WTC11 (cell line): ENCODE results near the gene LRRC41. TPM values are rescaled to one million over a fixed set of nuclear protein-coding genes. Genes with fewer than 3 reads are reported as not detected.

ENCODE experiments used
- ATAC-seq: fragments of 200-7000 bp; cut with Tn5 transposase; 2 replicates; pipeline ENCODE4 v1.10.0; 2021; ENCODE audit warnings: mild to moderate bottlenecking, moderate library complexity
- CTCF ChIA-PET: fragments of 300-600 bp; sonication (Branson Sonifier 250); formaldehyde crosslinking; loops from one replicate; lab custom pipeline; 2021; ENCODE audit warnings: antibody characterized with exemption; lab: Charles Lee
- POLR2A ChIA-PET: fragments of 350-600 bp; sonication (Branson Sonifier 250); formaldehyde crosslinking; loops from one replicate; lab custom pipeline; 2021; ENCODE audit warnings: antibody characterized with exemption; lab: Charles Lee
- DNase-seq: peaks from one replicate; pipeline ENCODE4 v3.0.0; 2021; ENCODE audit warnings: low spot score
- H3K27ac Mint-ChIP-seq: 2 replicates; pipeline ENCODE4 v1.8.0; 2021; ENCODE audit warnings: mixed read lengths
- H3K27me3 Mint-ChIP-seq: 2 replicates; pipeline ENCODE4 v1.8.0; 2021; ENCODE audit warnings: low read depth, mild to moderate bottlenecking, moderate library complexity, mixed read lengths
- H3K36me3 Mint-ChIP-seq: 2 replicates; pipeline ENCODE4 v1.8.0; 2021; ENCODE audit warnings: mixed read lengths
- H3K4me1 Mint-ChIP-seq: 2 replicates; pipeline ENCODE4 v1.8.0; 2022; ENCODE audit warnings: mixed read lengths
- H3K4me3 Mint-ChIP-seq: 2 replicates; pipeline ENCODE4 v1.8.0; 2021; ENCODE audit warnings: mild to moderate bottlenecking, moderate library complexity, mixed read lengths
- H3K9me3 Mint-ChIP-seq: 2 replicates; pipeline ENCODE4 v1.8.0; 2021; ENCODE audit warnings: mixed read lengths
- CBFB ChIP-seq: sonication (generic); formaldehyde crosslinking; IDR thresholded peaks from 2 replicates; pipeline ENCODE4 v1.8.1; 2022; ENCODE audit warnings: mild to moderate bottlenecking, low read depth, missing genetic modification reagents
- CREB1 ChIP-seq: sonication (generic); formaldehyde crosslinking; IDR thresholded peaks from 2 replicates; pipeline ENCODE4 v1.8.0; 2023; ENCODE audit warnings: mild to moderate bottlenecking, missing genetic modification reagents
- ESRRA ChIP-seq: sonication (generic); formaldehyde crosslinking; IDR thresholded peaks from 2 replicates; pipeline ENCODE4 v1.8.1; 2022; ENCODE audit warnings: mild to moderate bottlenecking, missing genetic modification reagents, borderline replicate concordance
- GABPB1 ChIP-seq: sonication (generic); formaldehyde crosslinking; IDR thresholded peaks from 2 replicates; pipeline ENCODE4 v1.8.1; 2023; ENCODE audit warnings: mild to moderate bottlenecking, missing genetic modification reagents
- GRHL2 ChIP-seq: fragments of 250-450 bp; sonication (Bioruptor Pico); IDR thresholded peaks from 2 replicates; pipeline ENCODE4 v1.8.0; 2022; ENCODE audit warnings: mild to moderate bottlenecking, moderate library complexity; ENCODE audit not compliant: insufficient replicate concordance, severe bottlenecking
- HMGA2 ChIP-seq: fragments of 250-450 bp; sonication (Bioruptor Pico); IDR thresholded peaks from 2 replicates; pipeline ENCODE4 v1.4.0; 2021; ENCODE audit warnings: mild to moderate bottlenecking, moderate library complexity
- MYBL2 ChIP-seq: sonication (generic); formaldehyde crosslinking; IDR thresholded peaks from 2 replicates; pipeline ENCODE4 v1.8.1; 2023; ENCODE audit warnings: mild to moderate bottlenecking, moderate library complexity, missing genetic modification reagents
- NR2C2 ChIP-seq: sonication (generic); formaldehyde crosslinking; IDR thresholded peaks from 2 replicates; pipeline ENCODE4 v1.8.0; 2022; ENCODE audit warnings: mild to moderate bottlenecking, missing genetic modification reagents
- SMAD3 ChIP-seq: sonication (generic); formaldehyde crosslinking; IDR thresholded peaks from 2 replicates; pipeline ENCODE4 v1.8.0; 2022; ENCODE audit warnings: missing genetic modification reagents, mild to moderate bottlenecking, borderline replicate concordance
- TCF7 ChIP-seq: sonication (generic); formaldehyde crosslinking; IDR thresholded peaks from 2 replicates; pipeline ENCODE4 v1.8.0; 2022; ENCODE audit warnings: mild to moderate bottlenecking, low read depth, missing genetic modification reagents, moderate library complexity
- ZNF396 ChIP-seq: fragments of 250-450 bp; sonication (Bioruptor Pico); IDR thresholded peaks from 2 replicates; pipeline ENCODE4 v1.8.0; 2021; ENCODE audit warnings: mild to moderate bottlenecking, moderate library complexity, borderline replicate concordance
- ZNF671 ChIP-seq: fragments of 250-450 bp; sonication (Bioruptor Pico); IDR thresholded peaks from 2 replicates; pipeline ENCODE4 v1.8.0; 2021; ENCODE audit warnings: mild to moderate bottlenecking
- total RNA-seq: library from RNA; stranded (reverse); gene quantifications from 3 replicates; pipeline ENCODE4 v1.2.3, GENCODE V29; 2021
- TF ChIP-seq, protein P1 (sequence below): sonication (generic); formaldehyde crosslinking; IDR thresholded peaks from 2 replicates; pipeline ENCODE4 v1.8.0; 2022; ENCODE audit warnings: mild to moderate bottlenecking, missing genetic modification reagents
- TF ChIP-seq, protein P2 (sequence below): fragments of 250-450 bp; sonication (Bioruptor Pico); IDR thresholded peaks from 2 replicates; pipeline ENCODE4 v1.9.0; 2021; ENCODE audit warnings: moderate library complexity, mild to moderate bottlenecking, inconsistent platforms, borderline replicate concordance
- TF ChIP-seq, protein P3 (sequence below): sonication (generic); formaldehyde crosslinking; IDR thresholded peaks from 2 replicates; pipeline ENCODE4 v1.8.1; 2022; ENCODE audit warnings: missing genetic modification reagents, borderline replicate concordance
- TF ChIP-seq, protein P4 (sequence below): sonication (generic); formaldehyde crosslinking; IDR thresholded peaks from 2 replicates; pipeline ENCODE4 v1.8.0; 2022; ENCODE audit warnings: mild to moderate bottlenecking, missing genetic modification reagents
- TF ChIP-seq, protein P5 (sequence below): sonication (generic); formaldehyde crosslinking; IDR thresholded peaks from 2 replicates; pipeline ENCODE4 v1.8.0; 2022; ENCODE audit warnings: mild to moderate bottlenecking, missing genetic modification reagents
- TF ChIP-seq, protein P6 (sequence below): sonication (generic); formaldehyde crosslinking; IDR thresholded peaks from 2 replicates; pipeline ENCODE4 v1.8.0; 2023; ENCODE audit warnings: mild to moderate bottlenecking, missing genetic modification reagents
- TF ChIP-seq, protein P7 (sequence below): fragments of 250-450 bp; sonication (Bioruptor Pico); IDR thresholded peaks from 2 replicates; pipeline ENCODE4 v1.9.0; 2021; ENCODE audit warnings: mild to moderate bottlenecking
- TF ChIP-seq, protein P8 (sequence below): sonication (generic); formaldehyde crosslinking; IDR thresholded peaks from 2 replicates; pipeline ENCODE4 v1.8.1; 2022; ENCODE audit warnings: mild to moderate bottlenecking, missing genetic modification reagents, moderate library complexity, borderline replicate concordance

LRRC41 gene
- total RNA-seq, 1 experiment from 2014 or later: 46.0 TPM

DNA sequence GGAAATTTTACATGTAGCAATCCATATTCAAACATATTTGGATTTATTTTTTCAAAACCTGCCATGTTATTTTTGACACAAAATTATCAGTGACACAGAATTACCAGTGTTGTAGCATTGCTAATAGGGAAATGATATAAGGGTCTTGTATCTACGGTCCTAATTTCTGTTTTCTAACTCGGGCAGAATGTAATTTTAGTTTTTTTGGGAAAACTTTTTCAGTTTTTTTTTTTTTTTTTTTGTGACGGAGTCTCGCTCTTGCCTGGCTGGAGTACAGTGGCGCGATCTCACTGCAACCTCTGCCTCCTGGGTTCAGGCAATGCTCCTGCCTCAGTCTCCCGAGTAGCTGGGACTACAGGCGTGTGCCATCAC is 2.7 kb upstream of the LRRC41 start:
- peaks cover 43% of the 10 kb centered on the region for H3K36me3 Mint-ChIP-seq
- H3K4me3 Mint-ChIP-seq: peak overlapping the region; percentile 60
- no peak for DNase-seq
- H3K4me1 Mint-ChIP-seq: peaks cover 49% of the 10 kb centered on the region
- no peaks in the 10 kb centered on the region for H3K9me3 Mint-ChIP-seq
- no peaks in the 10 kb centered on the region for H3K27me3 Mint-ChIP-seq
- TF ChIP-seq TCF7 (CRISPR knock-in tag): no peak
- TF ChIP-seq, protein P1, sequence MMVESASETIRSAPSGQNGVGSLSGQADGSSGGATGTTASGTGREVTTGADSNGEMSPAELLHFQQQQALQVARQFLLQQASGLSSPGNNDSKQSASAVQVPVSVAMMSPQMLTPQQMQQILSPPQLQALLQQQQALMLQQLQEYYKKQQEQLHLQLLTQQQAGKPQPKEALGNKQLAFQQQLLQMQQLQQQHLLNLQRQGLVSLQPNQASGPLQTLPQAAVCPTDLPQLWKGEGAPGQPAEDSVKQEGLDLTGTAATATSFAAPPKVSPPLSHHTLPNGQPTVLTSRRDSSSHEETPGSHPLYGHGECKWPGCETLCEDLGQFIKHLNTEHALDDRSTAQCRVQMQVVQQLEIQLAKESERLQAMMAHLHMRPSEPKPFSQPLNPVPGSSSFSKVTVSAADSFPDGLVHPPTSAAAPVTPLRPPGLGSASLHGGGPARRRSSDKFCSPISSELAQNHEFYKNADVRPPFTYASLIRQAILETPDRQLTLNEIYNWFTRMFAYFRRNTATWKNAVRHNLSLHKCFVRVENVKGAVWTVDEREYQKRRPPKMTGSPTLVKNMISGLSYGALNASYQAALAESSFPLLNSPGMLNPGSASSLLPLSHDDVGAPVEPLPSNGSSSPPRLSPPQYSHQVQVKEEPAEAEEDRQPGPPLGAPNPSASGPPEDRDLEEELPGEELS (CRISPR knock-in tag): no peak
- TF ChIP-seq, protein P2, sequence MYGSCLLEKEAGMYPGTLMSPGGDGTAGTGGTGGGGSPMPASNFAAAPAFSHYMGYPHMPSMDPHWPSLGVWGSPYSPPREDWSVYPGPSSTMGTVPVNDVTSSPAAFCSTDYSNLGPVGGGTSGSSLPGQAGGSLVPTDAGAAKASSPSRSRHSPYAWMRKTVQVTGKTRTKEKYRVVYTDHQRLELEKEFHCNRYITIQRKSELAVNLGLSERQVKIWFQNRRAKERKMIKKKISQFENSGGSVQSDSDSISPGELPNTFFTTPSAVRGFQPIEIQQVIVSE (CRISPR knock-in tag): no peak
- TF ChIP-seq NR2C2 (CRISPR knock-in tag): no peak
- TF ChIP-seq, protein P3, sequence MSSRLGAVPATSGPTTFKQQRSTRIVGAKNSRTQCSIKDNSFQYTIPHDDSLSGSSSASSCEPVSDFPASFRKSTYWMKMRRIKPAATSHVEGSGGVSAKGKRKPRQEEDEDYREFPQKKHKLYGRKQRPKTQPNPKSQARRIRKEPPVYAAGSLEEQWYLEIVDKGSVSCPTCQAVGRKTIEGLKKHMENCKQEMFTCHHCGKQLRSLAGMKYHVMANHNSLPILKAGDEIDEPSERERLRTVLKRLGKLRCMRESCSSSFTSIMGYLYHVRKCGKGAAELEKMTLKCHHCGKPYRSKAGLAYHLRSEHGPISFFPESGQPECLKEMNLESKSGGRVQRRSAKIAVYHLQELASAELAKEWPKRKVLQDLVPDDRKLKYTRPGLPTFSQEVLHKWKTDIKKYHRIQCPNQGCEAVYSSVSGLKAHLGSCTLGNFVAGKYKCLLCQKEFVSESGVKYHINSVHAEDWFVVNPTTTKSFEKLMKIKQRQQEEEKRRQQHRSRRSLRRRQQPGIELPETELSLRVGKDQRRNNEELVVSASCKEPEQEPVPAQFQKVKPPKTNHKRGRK: no peak
- TF ChIP-seq CBFB: no peak
- TF ChIP-seq ZNF671: no peak
- TF ChIP-seq HMGA2: no peak
- TF ChIP-seq GRHL2 (CRISPR knock-in tag): no peak
- no peak for TF ChIP-seq ZNF396 (CRISPR knock-in tag)
- no peak for TF ChIP-seq ESRRA (CRISPR knock-in tag)
- TF ChIP-seq, protein P4, sequence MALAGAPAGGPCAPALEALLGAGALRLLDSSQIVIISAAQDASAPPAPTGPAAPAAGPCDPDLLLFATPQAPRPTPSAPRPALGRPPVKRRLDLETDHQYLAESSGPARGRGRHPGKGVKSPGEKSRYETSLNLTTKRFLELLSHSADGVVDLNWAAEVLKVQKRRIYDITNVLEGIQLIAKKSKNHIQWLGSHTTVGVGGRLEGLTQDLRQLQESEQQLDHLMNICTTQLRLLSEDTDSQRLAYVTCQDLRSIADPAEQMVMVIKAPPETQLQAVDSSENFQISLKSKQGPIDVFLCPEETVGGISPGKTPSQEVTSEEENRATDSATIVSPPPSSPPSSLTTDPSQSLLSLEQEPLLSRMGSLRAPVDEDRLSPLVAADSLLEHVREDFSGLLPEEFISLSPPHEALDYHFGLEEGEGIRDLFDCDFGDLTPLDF (CRISPR knock-in tag): no peak
- POLR2A ChIA-PET: no interaction called here
- no peak for ATAC-seq
- CTCF ChIA-PET: no interaction called here
- H3K27ac Mint-ChIP-seq: peak overlapping the region; percentile 87

DNA sequence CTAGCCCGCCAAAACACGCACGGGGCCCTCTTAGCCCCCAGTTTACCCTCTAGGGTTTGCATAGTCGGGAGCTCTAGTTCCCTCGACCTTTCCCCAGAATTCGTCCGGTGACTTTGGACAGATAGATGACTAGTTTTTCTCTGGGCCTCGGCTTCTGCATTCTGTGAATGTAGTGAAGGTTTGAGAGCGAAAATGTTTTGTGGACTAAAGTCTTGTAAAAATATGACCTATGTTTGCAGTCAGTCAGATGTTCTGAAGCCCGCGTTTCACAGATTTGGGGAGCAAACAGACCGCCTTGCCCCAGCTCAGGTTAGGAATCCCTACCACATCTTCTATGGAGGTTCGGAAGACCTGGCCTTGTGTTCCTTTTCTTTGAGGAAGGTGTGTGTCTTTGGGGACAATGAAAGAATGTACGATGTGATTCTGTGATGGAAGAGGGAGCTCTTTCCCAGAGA is 483 bp upstream of the LRRC41 start:
- CTCF ChIA-PET: interaction anchor here (1.2 to 2.3 kb wide), 3 partner anchors 29 to 103 kb away, joined by 6 to 9 read pairs (median 6); partner anchors contain the start of gene RAD54L
- no peak for ATAC-seq

More for the DNA sequence above, 483 bp upstream of the LRRC41 start:
- peak overlapping the region; percentile 100 for H3K4me3 Mint-ChIP-seq
- H3K4me1 Mint-ChIP-seq: peaks cover 59% of the 10 kb centered on the region
- H3K27ac Mint-ChIP-seq: peak overlapping the region; percentile 98
- no peak for DNase-seq
- peaks cover 27% of the 10 kb centered on the region for H3K36me3 Mint-ChIP-seq
- H3K27me3 Mint-ChIP-seq: no peaks in the 10 kb centered on the region
- no peaks in the 10 kb centered on the region for H3K9me3 Mint-ChIP-seq
- POLR2A ChIA-PET: interaction anchor here (2.1 to 2.5 kb wide), 2 partner anchors 36 to 57 kb away, joined by 8 to 13 read pairs; partner anchors contain the start of genes NSUN4 and RAD54L
- TF ChIP-seq GABPB1 (CRISPR knock-in tag): no peak
- TF ChIP-seq, protein P5, sequence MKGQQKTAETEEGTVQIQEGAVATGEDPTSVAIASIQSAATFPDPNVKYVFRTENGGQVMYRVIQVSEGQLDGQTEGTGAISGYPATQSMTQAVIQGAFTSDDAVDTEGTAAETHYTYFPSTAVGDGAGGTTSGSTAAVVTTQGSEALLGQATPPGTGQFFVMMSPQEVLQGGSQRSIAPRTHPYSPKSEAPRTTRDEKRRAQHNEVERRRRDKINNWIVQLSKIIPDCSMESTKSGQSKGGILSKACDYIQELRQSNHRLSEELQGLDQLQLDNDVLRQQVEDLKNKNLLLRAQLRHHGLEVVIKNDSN (CRISPR knock-in tag): 0 out of 2 replicates have a peak, but pooled peaks have one; percentile 2
- TF ChIP-seq, protein P6, sequence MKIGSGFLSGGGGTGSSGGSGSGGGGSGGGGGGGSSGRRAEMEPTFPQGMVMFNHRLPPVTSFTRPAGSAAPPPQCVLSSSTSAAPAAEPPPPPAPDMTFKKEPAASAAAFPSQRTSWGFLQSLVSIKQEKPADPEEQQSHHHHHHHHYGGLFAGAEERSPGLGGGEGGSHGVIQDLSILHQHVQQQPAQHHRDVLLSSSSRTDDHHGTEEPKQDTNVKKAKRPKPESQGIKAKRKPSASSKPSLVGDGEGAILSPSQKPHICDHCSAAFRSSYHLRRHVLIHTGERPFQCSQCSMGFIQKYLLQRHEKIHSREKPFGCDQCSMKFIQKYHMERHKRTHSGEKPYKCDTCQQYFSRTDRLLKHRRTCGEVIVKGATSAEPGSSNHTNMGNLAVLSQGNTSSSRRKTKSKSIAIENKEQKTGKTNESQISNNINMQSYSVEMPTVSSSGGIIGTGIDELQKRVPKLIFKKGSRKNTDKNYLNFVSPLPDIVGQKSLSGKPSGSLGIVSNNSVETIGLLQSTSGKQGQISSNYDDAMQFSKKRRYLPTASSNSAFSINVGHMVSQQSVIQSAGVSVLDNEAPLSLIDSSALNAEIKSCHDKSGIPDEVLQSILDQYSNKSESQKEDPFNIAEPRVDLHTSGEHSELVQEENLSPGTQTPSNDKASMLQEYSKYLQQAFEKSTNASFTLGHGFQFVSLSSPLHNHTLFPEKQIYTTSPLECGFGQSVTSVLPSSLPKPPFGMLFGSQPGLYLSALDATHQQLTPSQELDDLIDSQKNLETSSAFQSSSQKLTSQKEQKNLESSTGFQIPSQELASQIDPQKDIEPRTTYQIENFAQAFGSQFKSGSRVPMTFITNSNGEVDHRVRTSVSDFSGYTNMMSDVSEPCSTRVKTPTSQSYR (CRISPR knock-in tag): no peak
- TF ChIP-seq, protein P7, sequence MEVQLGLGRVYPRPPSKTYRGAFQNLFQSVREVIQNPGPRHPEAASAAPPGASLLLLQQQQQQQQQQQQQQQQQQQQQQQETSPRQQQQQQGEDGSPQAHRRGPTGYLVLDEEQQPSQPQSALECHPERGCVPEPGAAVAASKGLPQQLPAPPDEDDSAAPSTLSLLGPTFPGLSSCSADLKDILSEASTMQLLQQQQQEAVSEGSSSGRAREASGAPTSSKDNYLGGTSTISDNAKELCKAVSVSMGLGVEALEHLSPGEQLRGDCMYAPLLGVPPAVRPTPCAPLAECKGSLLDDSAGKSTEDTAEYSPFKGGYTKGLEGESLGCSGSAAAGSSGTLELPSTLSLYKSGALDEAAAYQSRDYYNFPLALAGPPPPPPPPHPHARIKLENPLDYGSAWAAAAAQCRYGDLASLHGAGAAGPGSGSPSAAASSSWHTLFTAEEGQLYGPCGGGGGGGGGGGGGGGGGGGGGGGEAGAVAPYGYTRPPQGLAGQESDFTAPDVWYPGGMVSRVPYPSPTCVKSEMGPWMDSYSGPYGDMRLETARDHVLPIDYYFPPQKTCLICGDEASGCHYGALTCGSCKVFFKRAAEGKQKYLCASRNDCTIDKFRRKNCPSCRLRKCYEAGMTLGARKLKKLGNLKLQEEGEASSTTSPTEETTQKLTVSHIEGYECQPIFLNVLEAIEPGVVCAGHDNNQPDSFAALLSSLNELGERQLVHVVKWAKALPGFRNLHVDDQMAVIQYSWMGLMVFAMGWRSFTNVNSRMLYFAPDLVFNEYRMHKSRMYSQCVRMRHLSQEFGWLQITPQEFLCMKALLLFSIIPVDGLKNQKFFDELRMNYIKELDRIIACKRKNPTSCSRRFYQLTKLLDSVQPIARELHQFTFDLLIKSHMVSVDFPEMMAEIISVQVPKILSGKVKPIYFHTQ (CRISPR knock-in tag): no peak
- TF ChIP-seq SMAD3: no peak
- TF ChIP-seq, protein P8, sequence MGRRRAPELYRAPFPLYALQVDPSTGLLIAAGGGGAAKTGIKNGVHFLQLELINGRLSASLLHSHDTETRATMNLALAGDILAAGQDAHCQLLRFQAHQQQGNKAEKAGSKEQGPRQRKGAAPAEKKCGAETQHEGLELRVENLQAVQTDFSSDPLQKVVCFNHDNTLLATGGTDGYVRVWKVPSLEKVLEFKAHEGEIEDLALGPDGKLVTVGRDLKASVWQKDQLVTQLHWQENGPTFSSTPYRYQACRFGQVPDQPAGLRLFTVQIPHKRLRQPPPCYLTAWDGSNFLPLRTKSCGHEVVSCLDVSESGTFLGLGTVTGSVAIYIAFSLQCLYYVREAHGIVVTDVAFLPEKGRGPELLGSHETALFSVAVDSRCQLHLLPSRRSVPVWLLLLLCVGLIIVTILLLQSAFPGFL (CRISPR knock-in tag): no peak
- no peak for TF ChIP-seq CREB1 (CRISPR knock-in tag)
- TF ChIP-seq MYBL2 (CRISPR knock-in tag): peak; percentile 36; the same call in 1 of the 2 replicates
